ENCODE measurements around the gene FUT9. TPM values are rescaled to one million over a fixed set of nuclear protein-coding genes. Genes with fewer than 3 reads are reported as not detected.

Gene FUT9
- polyA plus RNA-seq, 4 donors: 0.05 to 6.5 (median 4.4) TPM

DNA sequence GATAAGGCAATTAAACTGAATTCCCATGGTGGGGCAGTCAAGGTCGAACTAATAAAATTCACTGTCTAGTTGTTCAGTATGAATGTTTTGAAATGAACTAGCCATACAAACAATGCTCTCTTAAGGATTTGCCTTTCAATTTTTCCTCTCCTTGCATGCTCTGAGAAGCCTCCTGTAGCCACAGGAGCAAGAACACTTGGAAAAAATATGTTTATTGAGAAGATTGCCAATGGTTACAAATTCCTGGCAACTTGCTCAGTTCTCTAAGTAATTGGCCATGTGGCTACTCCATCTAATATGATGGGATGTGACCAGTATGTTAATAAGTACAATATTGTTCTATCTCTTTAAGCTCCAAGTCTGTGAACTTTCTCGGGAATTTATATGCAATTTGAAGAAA is 49.4 kb downstream of the FUT9 start:
- DNase-seq (ENCODE audit: low read depth in 4 of 4, low spot score in 3 of 4): no peak

DNA sequence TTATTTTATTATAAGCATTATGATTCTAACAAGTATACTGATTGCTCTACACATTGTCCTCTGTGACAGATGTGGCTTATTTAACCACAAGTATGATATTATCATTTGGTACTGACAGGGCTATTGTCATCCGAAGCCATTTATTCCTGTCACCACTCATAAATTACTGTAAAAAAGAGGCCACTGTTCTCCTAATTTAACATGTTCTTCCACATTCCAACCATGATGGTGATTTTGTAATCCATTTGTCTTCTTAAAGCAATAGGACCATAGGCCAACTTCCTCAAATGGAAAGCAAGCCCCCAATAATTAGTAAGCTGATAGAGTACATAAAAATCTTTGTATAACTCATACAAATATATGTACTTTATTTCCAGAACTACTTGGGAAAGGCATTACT is 50.6 kb downstream of the FUT9 start:
- no peak for DNase-seq (ENCODE audit: low read depth in 4 of 4, low spot score in 3 of 4)

DNA sequence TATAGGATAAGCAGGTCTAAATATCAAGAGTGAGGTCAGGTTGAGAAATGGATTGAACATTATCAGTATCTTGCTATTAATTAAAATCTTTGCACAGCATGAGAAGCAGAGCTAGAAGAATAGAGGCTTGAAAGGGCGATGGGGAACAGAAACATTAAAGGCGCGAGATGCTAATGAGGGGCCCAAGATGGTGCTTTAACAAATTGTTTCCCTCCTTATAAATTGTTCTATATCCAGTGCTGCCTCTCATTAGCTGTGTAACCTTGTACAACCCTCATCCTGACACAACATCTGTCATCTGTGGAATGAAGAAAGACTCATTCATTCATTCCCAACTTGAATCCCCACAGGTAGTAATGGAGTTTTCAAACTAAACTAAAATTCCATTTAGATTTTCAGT is 57.8 kb downstream of the FUT9 start:
- DNase-seq (ENCODE audit: low read depth in 4 of 4, low spot score in 3 of 4): no peak

- no peak for DNase-seq (ENCODE audit: low read depth in 4 of 4, low spot score in 3 of 4)
Observed at GRCh38 chr6:96074006-96074405, 58.2 kb downstream of the FUT9 start.

GRCh38 chr6:96075826-96076225 is 60.1 kb downstream of the FUT9 start:
- DNase-seq (ENCODE audit: low read depth in 4 of 4, low spot score in 3 of 4): no peak

DNA sequence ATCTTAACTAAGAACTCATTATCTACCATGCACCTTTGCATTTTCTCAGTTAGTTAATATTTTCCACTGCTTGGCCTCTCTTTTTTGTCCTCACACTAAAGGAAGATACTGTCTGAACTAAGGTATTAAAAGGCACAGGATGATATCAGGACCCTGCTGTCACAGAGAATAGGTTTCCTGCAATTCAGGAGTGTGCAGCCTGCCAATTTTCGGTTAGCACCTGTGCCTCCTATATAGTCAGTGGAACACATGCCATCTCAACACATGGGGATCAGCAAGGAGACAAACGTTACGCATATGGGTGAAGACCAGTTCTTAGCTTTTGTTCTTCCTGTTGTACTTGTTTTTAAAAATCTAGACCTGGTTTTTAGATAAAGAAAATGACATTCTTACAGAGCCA is 71.0 kb downstream of the FUT9 start:
- DNase-seq (ENCODE audit: low read depth in 4 of 4, low spot score in 3 of 4): no peak

DNA sequence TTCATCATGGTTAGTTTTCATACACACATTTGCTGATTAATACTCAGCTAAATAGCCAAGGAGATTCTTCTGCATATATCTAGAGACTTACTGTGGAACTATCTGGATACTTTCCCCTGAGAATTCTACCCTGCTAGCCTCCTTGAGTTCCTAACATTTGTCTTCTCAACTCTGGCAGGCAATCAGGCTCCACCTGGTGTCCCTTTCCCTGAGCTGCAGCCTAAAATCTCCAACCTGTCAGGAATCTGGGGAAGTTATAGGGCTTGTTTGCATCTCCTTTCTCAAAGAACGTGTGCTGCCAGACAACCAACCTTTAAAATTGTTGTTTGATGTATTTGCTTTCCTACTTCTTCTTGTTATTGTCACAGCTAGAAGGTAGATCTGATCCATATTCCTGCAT is 73.4 kb downstream of the FUT9 start:
- no peak for DNase-seq (ENCODE audit: low read depth in 4 of 4, low spot score in 3 of 4)

- no peak for DNase-seq (ENCODE audit: low read depth in 4 of 4, low spot score in 3 of 4)
Observed at GRCh38 chr6:96094077-96094476, 78.3 kb downstream of the FUT9 start.

GRCh38 chr6:96099069-96099468 is 83.3 kb downstream of the FUT9 start:
- DNase-seq (ENCODE audit: low read depth in 4 of 4, low spot score in 3 of 4): no peak

GRCh38 chr6:96101564-96101963 is 85.8 kb downstream of the FUT9 start:
- no peak for DNase-seq (ENCODE audit: low read depth in 4 of 4, low spot score in 3 of 4)

DNA sequence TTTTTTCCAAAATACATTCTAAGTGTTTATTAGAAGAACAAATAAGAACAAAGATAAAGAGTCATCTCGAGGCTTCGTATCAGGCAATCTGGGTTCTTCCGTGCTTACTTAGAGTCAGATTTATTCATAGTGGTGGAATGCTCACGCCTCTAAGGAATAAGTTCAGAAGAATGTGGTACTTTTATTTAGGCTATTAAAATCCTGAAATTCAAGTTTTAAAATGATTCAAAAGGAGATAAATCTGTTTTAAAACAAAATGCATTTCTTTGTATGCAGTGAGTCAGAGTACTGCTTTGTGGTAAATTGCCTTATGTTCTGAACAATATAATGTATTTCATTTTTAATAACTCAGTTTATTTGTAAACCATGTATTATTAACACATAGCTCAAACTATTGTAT is 89.1 kb downstream of the FUT9 start:
- no peak for DNase-seq (ENCODE audit: low read depth in 4 of 4, low spot score in 3 of 4)

DNA sequence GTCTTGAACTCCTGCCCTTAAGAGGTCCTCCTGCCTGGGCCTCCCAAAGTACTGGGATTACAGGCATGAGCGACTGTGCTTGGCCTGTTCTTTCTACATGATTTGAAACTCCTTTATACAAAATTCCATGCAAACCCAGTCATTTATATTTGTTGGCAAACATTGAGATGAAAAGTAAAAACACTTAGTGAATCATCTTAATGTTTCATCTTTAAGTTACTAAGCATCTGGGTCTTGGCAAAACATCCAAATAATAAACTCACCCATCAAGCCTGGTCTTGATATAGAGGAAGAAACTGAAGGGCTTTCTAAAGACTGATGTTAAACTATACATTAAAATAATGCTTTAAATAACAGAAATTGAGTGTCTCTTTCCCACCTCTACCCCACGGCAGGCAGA is 95.1 kb downstream of the FUT9 start:
- DNase-seq (ENCODE audit: low read depth in 4 of 4, low spot score in 3 of 4): no peak

GRCh38 chr6:96116674-96117073 is 100.9 kb downstream of the FUT9 start:
- no peak for DNase-seq (ENCODE audit: low read depth in 4 of 4, low spot score in 3 of 4)

- DNase-seq (ENCODE audit: low read depth in 4 of 4, low spot score in 3 of 4): no peak
Observed at GRCh38 chr6:96124778-96125177, 109.0 kb downstream of the FUT9 start.

DNA sequence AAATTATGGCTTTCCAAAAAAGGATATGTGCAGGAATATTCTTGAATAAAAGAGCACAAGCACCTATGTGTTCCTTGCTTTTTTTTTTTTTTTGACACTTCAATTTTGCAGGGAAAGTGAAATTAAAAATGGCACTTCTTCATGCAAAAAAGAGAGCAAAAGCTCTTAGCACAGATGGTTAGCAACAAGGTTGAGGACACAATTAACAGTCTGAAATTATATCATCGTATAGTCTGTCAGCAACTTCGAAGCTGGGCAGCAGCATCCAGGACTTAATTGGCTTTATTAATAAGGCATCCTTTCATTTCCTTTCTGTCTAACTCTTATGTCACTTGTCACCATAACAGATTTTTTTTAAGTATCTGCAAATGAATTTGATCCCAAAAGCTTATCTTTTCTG is 122.6 kb downstream of the FUT9 start:
- no peak for DNase-seq (ENCODE audit: low read depth in 4 of 4, low spot score in 3 of 4)

GRCh38 chr6:96142142-96142541 is 126.4 kb downstream of the FUT9 start:
- DNase-seq (ENCODE audit: low read depth in 4 of 4, low spot score in 3 of 4): no peak

GRCh38 chr6:96150431-96150830 is 134.7 kb downstream of the FUT9 start:
- DNase-seq (ENCODE audit: low read depth in 4 of 4, low spot score in 3 of 4): no peak

GRCh38 chr6:96151707-96152106 is 135.9 kb downstream of the FUT9 start:
- DNase-seq (ENCODE audit: low read depth in 4 of 4, low spot score in 3 of 4): no peak

DNA sequence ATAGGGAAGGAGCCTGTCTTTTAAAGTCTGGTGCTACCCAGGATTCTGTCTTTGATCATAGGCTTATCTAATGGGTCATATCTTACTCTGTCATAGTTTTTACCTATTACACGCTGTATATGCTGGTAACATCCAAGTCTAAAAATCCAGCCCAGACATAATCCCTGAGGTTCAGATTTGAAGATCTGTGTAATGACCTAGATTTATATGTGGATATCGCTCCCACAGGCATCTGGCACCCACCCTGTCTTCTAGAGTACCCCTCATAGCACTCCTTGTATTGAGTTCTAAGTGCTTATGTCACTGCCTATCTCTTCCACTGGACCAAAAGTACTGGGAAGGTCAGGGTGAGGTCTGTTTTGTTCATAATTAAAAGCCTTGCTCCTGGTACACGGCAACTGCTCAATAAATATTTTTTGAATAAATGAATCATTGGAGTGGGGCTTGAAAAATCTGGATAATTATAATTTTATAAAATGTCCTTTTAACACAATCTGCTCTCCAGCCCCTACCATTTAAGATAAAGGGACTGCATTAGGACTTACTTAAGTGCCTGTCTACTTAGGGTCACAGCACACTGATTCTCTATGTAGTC is 136.4 kb downstream of the FUT9 start:
- no peak for DNase-seq (ENCODE audit: low read depth in 4 of 4, low spot score in 3 of 4)

- DNase-seq (ENCODE audit: low read depth in 4 of 4, low spot score in 3 of 4): no peak
Observed at GRCh38 chr6:96153775-96154174, 138.0 kb downstream of the FUT9 start.

GRCh38 chr6:96156425-96156824 is 140.7 kb downstream of the FUT9 start:
- DNase-seq (ENCODE audit: low read depth in 4 of 4, low spot score in 3 of 4): no peak

DNA sequence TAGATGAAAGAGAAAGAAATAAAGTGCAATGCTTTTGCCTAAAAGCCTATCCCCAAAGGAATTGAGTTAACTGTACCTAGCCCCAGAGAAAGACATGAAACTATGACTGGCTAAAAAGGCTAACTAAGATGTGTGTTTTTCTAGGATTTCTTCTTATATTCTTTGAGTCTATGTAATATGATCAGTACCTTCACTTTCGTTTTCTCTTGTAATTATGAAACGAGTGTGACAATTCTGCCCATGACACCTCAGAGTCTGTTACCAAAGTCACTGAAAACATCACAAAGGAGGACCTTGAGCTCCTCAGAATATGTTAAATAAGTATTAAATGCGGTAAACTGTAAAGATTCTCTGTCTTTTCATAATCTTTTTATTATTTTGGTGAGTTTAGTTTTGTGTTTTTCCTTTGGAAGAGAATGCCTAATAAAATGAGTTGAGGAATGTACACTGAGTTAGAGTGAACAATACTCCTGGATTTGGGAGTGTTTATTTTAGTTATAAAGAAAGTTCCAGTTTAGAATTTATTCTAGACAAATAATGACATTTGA is 141.3 kb downstream of the FUT9 start:
- DNase-seq (ENCODE audit: low read depth in 4 of 4, low spot score in 3 of 4): no peak

DNA sequence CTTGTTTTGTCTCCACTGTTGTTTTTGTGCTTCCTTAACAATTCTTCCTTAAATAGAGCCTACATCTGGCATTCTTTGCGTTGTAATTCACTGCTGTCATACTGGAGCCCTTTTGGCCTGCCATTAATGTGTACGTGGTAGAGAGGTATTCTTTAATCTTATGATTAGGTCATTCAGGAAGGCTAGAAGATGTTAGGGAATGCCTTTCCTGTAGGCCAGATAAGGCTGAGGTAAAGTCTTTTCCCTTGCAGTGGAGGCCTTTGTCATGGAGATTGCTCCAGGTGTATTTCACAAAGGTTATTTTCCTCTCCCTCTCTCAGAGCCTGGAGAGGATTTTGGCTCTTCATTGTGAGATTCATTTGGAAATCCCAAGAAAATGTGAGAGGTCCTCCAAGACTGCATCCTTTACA is 146.9 kb downstream of the FUT9 start:
- no peak for DNase-seq (ENCODE audit: low read depth in 4 of 4, low spot score in 3 of 4)

Measured in left renal pelvis (tissue), 4 donors.